Eye (tissue), 1 donor: ENCODE measurements around the gene ACOXL.
"Not testable (repeated sequence)": the region's sequence is repeated elsewhere in the genome, so short reads cannot be mapped to it uniquely, and the experiment has no call there.

Experiments used
- DNase-seq: peaks from one replicate; pipeline ENCODE4 v3.0.0-alpha.2; 2015

ACOXL gene

GRCh38 chr2:110732422-110733413 lies at the start of gene ACOXL:
TSS of gene ACOXL (plus strand) at chr2:110732573. CDS start at chr2:110768390, 35,817 bp downstream.
- DNase-seq: peak; percentile 32

GRCh38 chr2:110682872-110683271 lies 49.5 kb upstream of the ACOXL start:
- no peak for DNase-seq

- DNase-seq: not testable (repeated sequence)
These were observed 44.4 kb upstream of the ACOXL start for GRCh38 chr2:110687775-110688484.

GRCh38 chr2:110688594-110689091 lies 43.7 kb upstream of the ACOXL start:
- DNase-seq: peak; percentile 21

GRCh38 chr2:110690083-110690965 lies 42.0 kb upstream of the ACOXL start:
- no peak for DNase-seq

GRCh38 chr2:110691612-110692258 lies 40.6 kb upstream of the ACOXL start:
- no peak for DNase-seq

GRCh38 chr2:110695146-110695898 lies 37.1 kb upstream of the ACOXL start:
- DNase-seq: peak; percentile 42

GRCh38 chr2:110698253-110698652 lies 34.1 kb upstream of the ACOXL start:
- not testable (repeated sequence) for DNase-seq

DNA sequence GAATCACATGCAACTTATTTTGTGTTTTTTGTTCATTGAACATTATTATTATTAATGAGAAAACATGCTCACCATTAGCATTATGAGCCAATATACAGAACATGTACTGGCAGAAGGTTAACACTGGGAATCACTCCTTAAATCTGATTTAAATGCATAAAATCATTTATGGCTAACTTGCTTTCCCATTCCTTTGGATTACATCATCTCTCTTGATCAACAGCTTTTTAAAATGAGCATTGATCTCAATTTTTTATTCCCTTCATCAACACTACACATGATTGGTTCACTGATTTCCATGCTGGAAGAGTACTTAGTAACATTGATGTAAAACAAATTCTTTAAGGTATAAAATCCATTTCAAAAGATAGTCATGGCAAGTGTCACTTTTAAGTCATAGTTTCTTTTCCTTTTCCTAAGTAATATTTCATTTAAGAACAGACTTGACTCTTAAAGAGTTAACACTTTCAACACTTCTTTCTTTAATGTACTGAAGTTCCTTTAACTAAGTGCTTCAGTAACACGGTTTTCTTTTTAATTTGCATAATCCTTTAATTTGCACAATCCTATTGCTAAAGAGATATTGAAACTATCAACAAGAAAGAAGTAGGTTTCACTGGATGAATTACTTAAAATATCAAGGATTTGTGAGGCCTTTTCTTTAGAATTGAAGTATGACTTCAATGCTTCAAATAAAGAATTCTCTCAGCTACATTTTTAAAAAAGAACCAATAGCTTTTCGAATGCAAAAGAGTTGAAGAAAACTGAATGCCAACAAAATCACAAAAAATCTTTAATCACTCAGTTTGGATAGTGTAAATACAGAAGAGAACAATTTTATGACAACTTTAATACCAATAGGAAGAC lies 29.6 kb upstream of the ACOXL start:
- DNase-seq: no peak

- no peak for DNase-seq
These were observed 24.9 kb upstream of the ACOXL start for GRCh38 chr2:110707386-110707965.

GRCh38 chr2:110708455-110708854 lies 23.9 kb upstream of the ACOXL start:
- DNase-seq: no peak

GRCh38 chr2:110712737-110713136 lies 19.6 kb upstream of the ACOXL start:
- DNase-seq: no peak

DNA sequence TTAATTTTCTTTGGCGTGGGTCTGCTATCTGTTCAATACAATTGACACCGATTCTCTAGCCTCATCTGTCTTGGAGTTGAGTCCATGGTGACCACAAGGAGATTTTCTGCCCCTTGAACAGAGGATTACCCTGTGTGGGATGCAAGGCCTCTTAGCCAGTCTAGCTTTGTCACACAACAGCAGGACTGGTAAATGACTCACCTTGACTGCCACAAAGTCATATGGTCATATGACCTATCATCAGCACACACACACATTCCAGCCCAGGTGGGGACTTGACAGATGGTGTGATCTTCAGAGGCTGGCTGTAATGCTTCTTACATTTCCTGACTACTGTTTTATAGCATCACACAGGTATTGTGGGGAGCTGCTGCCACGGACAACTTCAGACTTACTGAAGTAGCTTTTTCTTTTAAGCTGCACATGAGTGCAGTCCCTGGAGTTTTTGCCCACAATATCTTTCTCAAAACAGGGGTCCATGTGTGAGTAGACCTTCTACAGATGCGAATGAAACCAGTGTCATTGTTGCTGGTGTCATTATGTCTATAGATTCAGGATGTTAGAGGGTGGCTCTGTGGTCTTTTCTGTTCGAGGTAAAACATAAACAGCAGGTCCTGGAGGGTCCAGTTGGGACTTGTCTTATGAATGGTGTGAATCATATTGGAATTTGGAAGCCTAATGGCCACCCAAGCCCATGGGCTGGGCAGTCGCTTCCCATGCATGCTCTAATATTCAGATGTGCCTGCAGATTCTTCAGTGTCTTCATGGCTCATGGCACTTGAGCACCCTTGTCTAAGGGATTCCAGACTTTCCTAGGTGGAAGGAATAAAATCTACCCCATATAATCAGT lies 18.6 kb upstream of the ACOXL start:
- DNase-seq: no peak

GRCh38 chr2:110714452-110715224 lies 17.7 kb upstream of the ACOXL start:
- DNase-seq: no peak

GRCh38 chr2:110716959-110717645 lies 15.3 kb upstream of the ACOXL start:
- DNase-seq: no peak

DNA sequence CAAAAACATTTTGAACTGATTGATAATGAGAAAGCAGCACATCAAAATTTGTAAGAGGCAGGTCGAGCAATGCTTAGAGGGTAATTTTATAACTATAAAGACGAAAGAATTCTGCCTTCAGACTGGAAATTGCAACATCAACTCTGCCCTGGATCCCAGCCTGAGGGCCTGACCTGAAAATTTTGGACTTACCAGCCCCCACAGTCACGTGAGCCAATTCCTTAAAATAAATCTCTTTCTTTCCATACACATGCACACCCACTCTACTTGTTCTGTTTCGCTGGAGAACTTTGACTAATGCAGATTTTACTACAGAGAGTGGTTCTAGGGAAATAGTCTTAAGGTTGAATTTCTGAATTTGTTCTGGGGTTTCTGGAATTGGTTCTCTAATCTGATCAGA lies 14.6 kb upstream of the ACOXL start:
- DNase-seq: no peak

- no peak for DNase-seq
These were observed 14.0 kb upstream of the ACOXL start for GRCh38 chr2:110718382-110718781.
